HUES48 (cell line): ENCODE results near the gene MED16.

Experiments
- H3K27ac ChIP-seq: one replicate; pipeline ENCODE4 v1.7.0; 2013; ENCODE audit warnings: low read depth, low read length, inconsistent platforms
- H3K27me3 ChIP-seq: 2 replicates; pipeline ENCODE4 v1.6.1; 2013; ENCODE audit warnings: mild to moderate bottlenecking, low read length; ENCODE audit not compliant: control insufficient read depth, insufficient read depth
- H3K36me3 ChIP-seq: 2 replicates; pipeline ENCODE4 v1.6.1; 2013; ENCODE audit warnings: low read length; ENCODE audit not compliant: control insufficient read depth, insufficient read depth
- H3K4me1 ChIP-seq: 2 replicates; pipeline ENCODE4 v1.6.1; 2013; ENCODE audit warnings: mild to moderate bottlenecking, low read length; ENCODE audit not compliant: control insufficient read depth, insufficient read depth
- H3K4me3 ChIP-seq: 2 replicates; pipeline ENCODE4 v1.5.1; 2013; ENCODE audit warnings: mild to moderate bottlenecking, low read depth, low read length
- H3K9ac ChIP-seq: 2 replicates; pipeline ENCODE4 v1.6.1; 2013; ENCODE audit warnings: mild to moderate bottlenecking, low read depth, low read length, moderate library complexity
- H3K9me3 ChIP-seq: 2 replicates; pipeline ENCODE4 v1.6.1; 2013; ENCODE audit warnings: low read length; ENCODE audit not compliant: control insufficient read depth, insufficient read depth

MED16 gene

DNA sequence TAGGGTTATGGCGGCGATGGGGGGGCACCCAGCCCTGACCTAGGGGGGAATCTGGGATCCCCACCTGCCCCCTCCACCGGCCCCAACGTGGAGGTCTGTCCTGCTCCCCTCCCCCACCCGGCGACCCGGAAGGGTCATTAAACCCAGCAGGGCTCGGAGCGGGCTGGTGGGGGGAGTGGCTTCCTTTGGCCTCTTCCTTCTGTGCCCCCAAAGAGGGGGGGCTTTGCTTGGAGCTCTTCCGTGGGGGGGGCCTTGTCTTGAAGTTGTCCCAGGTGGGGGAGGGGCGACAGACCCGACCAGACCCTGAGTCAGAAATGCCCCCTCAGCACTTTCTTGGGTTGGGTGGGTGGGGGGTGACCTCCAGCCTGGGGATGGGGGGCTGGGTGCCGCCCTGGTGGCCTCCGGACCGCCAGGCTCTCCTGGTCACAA, 34.4 kb upstream of the MED16 start:
- no peak overlapping the region for H3K9ac ChIP-seq
- H3K4me3 ChIP-seq = peak overlapping the region; percentile 87; the same call in 1 of the 2 replicates
- no peaks in the 10 kb centered on the region for H3K9me3 ChIP-seq
- H3K4me1 ChIP-seq = no peaks in the 10 kb centered on the region
- H3K36me3 ChIP-seq = peaks cover 22% of the 10 kb centered on the region
- peak overlapping the region; percentile 79 for H3K27ac ChIP-seq
- H3K27me3 ChIP-seq = no peaks in the 10 kb centered on the region

GRCh38 chr19:926589-927350, 33.8 kb upstream of the MED16 start:
- Histone ChIP-seq H3K27me3 (no peaks in the 10 kb centered on the region), H3K27ac (peak overlapping the region; percentile 79), H3K9ac (no peak overlapping the region), H3K4me3 (peak overlapping the region; percentile 87), H3K9me3 (no peaks in the 10 kb centered on the region), H3K36me3 (peaks cover 16% of the 10 kb centered on the region), H3K4me1 (no peaks in the 10 kb centered on the region)

GRCh38 chr19:926323-926588, 33.3 kb upstream of the MED16 start:
- Histone ChIP-seq H3K36me3 (peaks cover 16% of the 10 kb centered on the region), H3K9me3 (no peaks in the 10 kb centered on the region), H3K4me3 (peak overlapping the region; percentile 87), H3K27me3 (peaks cover 3% of the 10 kb centered on the region), H3K9ac (no peak overlapping the region), H3K4me1 (no peaks in the 10 kb centered on the region), H3K27ac (peak overlapping the region; percentile 79)

GRCh38 chr19:925526-926322, 32.7 kb upstream of the MED16 start, which contains the start of gene ARID3A:
Gene ARID3A, plus strand, starts transcription at chr19:926035. Its CDS starts 3,494 bp downstream, at chr19:929529.
- Histone ChIP-seq H3K27ac (peak within 1 kb of the TSS; percentile 89), H3K4me1 (no peaks in the 10 kb centered on the region), H3K9ac (peak within 1 kb of the TSS; percentile 45; the same call in 1 of the 2 replicates), H3K9me3 (no peaks in the 10 kb centered on the region), H3K36me3 (peaks cover 12% of the 10 kb centered on the region), H3K27me3 (peaks cover 8% of the 10 kb centered on the region), H3K4me3 (peak within 1 kb of the TSS; percentile 87)

DNA sequence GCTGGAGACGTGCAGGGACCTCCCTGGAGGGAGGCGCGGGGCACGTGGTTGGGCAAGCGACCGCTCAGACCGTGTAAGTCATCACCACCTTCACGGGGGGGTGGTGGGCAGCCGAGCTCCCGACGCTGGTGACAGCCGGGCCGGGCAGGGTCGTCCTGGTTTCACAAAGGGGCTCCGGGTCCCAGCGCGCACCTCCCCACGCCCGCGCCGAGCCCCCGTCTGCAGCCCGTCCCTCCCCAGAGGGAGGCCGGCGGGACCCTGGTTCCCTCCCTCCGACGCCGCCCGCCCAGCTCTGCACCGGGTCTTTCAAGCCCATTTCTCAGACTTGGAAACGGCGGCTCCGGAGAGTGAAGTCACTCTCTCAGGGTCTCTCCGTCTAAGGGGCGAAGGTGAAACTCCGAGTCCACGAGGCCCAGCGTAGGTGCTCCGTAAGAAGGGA, 32.1 kb upstream of the MED16 start:
- Histone ChIP-seq H3K4me1 (no peaks in the 10 kb centered on the region), H3K4me3 (peak overlapping the region; percentile 87), H3K36me3 (peaks cover 10% of the 10 kb centered on the region), H3K27me3 (peaks cover 14% of the 10 kb centered on the region), H3K27ac (peak overlapping the region; percentile 89), H3K9me3 (no peaks in the 10 kb centered on the region), H3K9ac (peak overlapping the region; percentile 45; the same call in 1 of the 2 replicates)

GRCh38 chr19:924553-925086, 31.6 kb upstream of the MED16 start:
- H3K9me3 ChIP-seq = no peaks in the 10 kb centered on the region
- no peak overlapping the region for H3K27ac ChIP-seq
- peak overlapping the region; percentile 45; the same call in 1 of the 2 replicates for H3K9ac ChIP-seq
- peak overlapping the region; percentile 87 for H3K4me3 ChIP-seq
- peaks cover 19% of the 10 kb centered on the region for H3K27me3 ChIP-seq
- H3K4me1 ChIP-seq = no peaks in the 10 kb centered on the region
- H3K36me3 ChIP-seq = 0 out of 2 replicates have a peak, but pooled peaks cover 5% of the 10 kb centered on the region

GRCh38 chr19:920051-920864, 27.3 kb upstream of the MED16 start:
- Histone ChIP-seq H3K27ac (no peak overlapping the region), H3K9ac (no peak overlapping the region), H3K9me3 (no peaks in the 10 kb centered on the region), H3K36me3 (no peaks in the 10 kb centered on the region), H3K4me3 (peak overlapping the region; percentile 54; the same call in 1 of the 2 replicates), H3K27me3 (peaks cover 49% of the 10 kb centered on the region), H3K4me1 (0 out of 2 replicates have a peak, but pooled peaks cover 3% of the 10 kb centered on the region)

GRCh38 chr19:919199-920050, 26.4 kb upstream of the MED16 start:
- H3K36me3 ChIP-seq = no peaks in the 10 kb centered on the region
- H3K27me3 ChIP-seq = peaks cover 54% of the 10 kb centered on the region
- H3K4me3 ChIP-seq = peak overlapping the region; percentile 54
- 0 out of 2 replicates have a peak, but pooled peaks cover 3% of the 10 kb centered on the region for H3K4me1 ChIP-seq
- H3K9ac ChIP-seq = no peak overlapping the region
- no peak overlapping the region for H3K27ac ChIP-seq
- no peaks in the 10 kb centered on the region for H3K9me3 ChIP-seq

GRCh38 chr19:918481-919198, 25.7 kb upstream of the MED16 start:
- 0 out of 2 replicates have a peak, but pooled peaks cover 3% of the 10 kb centered on the region for H3K4me1 ChIP-seq
- H3K9me3 ChIP-seq = no peaks in the 10 kb centered on the region
- no peak overlapping the region for H3K9ac ChIP-seq
- peaks cover 55% of the 10 kb centered on the region for H3K27me3 ChIP-seq
- H3K36me3 ChIP-seq = no peaks in the 10 kb centered on the region
- no peak overlapping the region for H3K27ac ChIP-seq
- peak overlapping the region; percentile 75; the same call in 1 of the 2 replicates for H3K4me3 ChIP-seq
